Measurements from ENCODE around the gene SPACA7. TPM values are rescaled to one million over a fixed set of nuclear protein-coding genes. Genes with fewer than 3 reads are reported as not detected.

The SPACA7 gene
- total RNA-seq, 1 donor from 2014 or later: not detected

DNA sequence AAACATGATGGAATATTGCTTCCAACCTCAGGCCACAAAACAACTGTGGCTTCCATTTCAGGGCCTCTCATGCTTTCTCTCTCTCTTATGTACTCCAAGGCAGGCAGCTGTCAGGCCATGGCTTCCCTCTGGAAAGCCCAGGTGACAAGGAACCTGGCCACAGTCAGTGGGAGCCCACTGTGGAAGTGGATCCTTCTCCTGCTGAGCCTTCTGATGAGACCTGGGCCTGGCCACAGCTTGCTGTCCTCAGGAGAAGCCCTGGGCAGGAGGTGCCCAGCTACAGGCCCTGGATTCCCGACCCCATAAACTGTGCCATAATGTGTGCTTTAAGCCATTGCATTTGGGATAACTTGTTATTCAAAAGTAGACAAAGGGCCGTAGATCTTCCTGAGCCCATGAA lies 71.2 kb downstream of the SPACA7 start:
- Mint-ChIP-seq H3K4me3 (ENCODE audit: unreplicated experiment) (no peak overlapping the region), H3K9me3 (ENCODE audit: unreplicated experiment) (no peaks in the 10 kb centered on the region), H3K27me3 (ENCODE audit: unreplicated experiment) (peaks cover 1% of the 10 kb centered on the region), H3K27ac (ENCODE audit: unreplicated experiment) (no peak overlapping the region), H3K36me3 (ENCODE audit: low read depth, unreplicated experiment) (peaks cover 4% of the 10 kb centered on the region), H3K4me1 (ENCODE audit: unreplicated experiment) (no peaks in the 10 kb centered on the region)
- no peak for DNase-seq (ENCODE audit: low spot score)
- TF ChIP-seq, protein P1, sequence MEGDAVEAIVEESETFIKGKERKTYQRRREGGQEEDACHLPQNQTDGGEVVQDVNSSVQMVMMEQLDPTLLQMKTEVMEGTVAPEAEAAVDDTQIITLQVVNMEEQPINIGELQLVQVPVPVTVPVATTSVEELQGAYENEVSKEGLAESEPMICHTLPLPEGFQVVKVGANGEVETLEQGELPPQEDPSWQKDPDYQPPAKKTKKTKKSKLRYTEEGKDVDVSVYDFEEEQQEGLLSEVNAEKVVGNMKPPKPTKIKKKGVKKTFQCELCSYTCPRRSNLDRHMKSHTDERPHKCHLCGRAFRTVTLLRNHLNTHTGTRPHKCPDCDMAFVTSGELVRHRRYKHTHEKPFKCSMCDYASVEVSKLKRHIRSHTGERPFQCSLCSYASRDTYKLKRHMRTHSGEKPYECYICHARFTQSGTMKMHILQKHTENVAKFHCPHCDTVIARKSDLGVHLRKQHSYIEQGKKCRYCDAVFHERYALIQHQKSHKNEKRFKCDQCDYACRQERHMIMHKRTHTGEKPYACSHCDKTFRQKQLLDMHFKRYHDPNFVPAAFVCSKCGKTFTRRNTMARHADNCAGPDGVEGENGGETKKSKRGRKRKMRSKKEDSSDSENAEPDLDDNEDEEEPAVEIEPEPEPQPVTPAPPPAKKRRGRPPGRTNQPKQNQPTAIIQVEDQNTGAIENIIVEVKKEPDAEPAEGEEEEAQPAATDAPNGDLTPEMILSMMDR (IDR thresholded peaks at IDR 0.05; ENCODE audit: unreplicated experiment): no peak

- TF ChIP-seq, protein P1 (IDR thresholded peaks at IDR 0.05; ENCODE audit: unreplicated experiment): no peak
- Mint-ChIP-seq H3K27me3 (ENCODE audit: unreplicated experiment) (peaks cover 1% of the 10 kb centered on the region), H3K27ac (ENCODE audit: unreplicated experiment) (no peak overlapping the region), H3K9me3 (ENCODE audit: unreplicated experiment) (no peaks in the 10 kb centered on the region), H3K4me3 (ENCODE audit: unreplicated experiment) (no peak overlapping the region), H3K4me1 (ENCODE audit: unreplicated experiment) (no peaks in the 10 kb centered on the region), H3K36me3 (ENCODE audit: low read depth, unreplicated experiment) (peaks cover 4% of the 10 kb centered on the region)
- DNase-seq (ENCODE audit: low spot score): no peak
These were observed 71.8 kb downstream of the SPACA7 start for GRCh38 chr13:112447761-112448603.

DNA sequence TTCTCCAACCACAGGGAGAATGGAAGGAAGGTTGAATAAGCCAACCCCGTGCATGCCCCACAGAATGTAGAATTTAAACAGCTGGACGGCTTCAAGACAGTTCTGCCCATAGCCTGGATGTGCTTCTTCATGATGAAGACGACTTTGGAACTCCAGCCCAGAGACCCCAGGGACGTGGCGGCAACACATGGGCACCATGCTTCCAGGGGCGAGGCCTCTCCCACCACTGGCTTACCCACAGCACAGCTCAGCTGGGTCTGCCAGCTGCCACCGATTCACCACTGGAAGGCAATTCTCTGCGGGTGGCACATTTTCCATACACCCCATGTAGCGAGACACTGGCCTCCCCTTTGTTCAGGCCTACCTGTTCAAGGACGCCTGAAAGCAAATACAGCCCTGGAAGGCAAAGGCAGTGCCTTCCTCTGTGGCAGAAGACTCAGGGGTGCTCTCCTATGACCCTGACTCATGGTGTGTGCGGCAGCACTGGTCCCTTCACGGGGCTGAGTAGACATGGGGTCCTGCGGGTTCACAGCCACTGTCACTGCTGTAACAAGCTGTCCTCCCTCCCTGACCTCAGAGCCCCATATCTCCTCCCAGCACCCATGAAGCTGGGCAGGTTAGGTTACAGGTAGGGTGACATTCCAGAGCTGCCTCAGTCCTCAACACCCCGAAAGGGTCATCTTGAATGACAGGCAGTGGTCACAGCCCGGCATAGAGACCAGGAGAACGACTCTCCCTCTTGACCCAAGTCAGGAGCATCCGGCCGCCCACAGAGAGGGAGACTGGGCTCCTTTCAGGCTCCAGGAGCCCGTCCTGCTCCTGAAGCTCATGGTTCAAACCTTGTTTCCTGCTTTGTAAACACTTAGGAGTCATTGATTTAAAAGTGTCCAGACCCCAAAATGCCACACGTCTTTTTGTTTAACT lies 72.7 kb downstream of the SPACA7 start:
- H3K36me3 Mint-ChIP-seq (ENCODE audit: low read depth, unreplicated experiment): peaks cover 4% of the 10 kb centered on the region
- DNase-seq (ENCODE audit: low spot score): no peak

DNA sequence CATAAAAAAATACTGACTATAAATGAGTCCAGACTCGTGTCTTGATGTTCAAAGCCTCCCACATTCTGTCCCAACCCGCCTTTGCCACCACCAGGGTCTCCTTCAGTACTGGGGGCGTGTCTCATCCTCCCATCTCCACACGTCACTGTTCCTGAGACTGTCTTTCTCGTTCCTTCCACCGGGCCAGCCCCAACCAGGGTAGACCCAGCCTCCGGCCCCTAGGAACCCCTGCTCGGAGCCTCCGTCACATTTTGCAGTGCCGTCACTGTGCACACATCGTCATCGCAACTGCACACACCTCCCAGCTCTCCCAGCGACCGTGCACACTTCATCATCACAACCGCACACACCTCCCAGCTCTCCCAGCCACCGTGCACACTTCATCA lies 73.4 kb downstream of the SPACA7 start:
- peaks cover 4% of the 10 kb centered on the region for H3K36me3 Mint-ChIP-seq (ENCODE audit: low read depth, unreplicated experiment)
- H3K27ac Mint-ChIP-seq (ENCODE audit: unreplicated experiment): no peak overlapping the region
- TF ChIP-seq, protein P1 (IDR thresholded peaks at IDR 0.05; ENCODE audit: unreplicated experiment): no peak
- no peak for DNase-seq (ENCODE audit: low spot score)
- no peaks in the 10 kb centered on the region for H3K9me3 Mint-ChIP-seq (ENCODE audit: unreplicated experiment)
- H3K4me3 Mint-ChIP-seq (ENCODE audit: unreplicated experiment): no peak overlapping the region
- peaks cover 1% of the 10 kb centered on the region for H3K27me3 Mint-ChIP-seq (ENCODE audit: unreplicated experiment)
- no peaks in the 10 kb centered on the region for H3K4me1 Mint-ChIP-seq (ENCODE audit: unreplicated experiment)

More for the DNA sequence above, 72.7 kb downstream of the SPACA7 start:
- no peaks in the 10 kb centered on the region for H3K9me3 Mint-ChIP-seq (ENCODE audit: unreplicated experiment)
- H3K27me3 Mint-ChIP-seq (ENCODE audit: unreplicated experiment): peaks cover 1% of the 10 kb centered on the region
- TF ChIP-seq, protein P1 (IDR thresholded peaks at IDR 0.05; ENCODE audit: unreplicated experiment): no peak
- H3K27ac Mint-ChIP-seq (ENCODE audit: unreplicated experiment): no peak overlapping the region
- H3K4me3 Mint-ChIP-seq (ENCODE audit: unreplicated experiment): no peak overlapping the region
- no peaks in the 10 kb centered on the region for H3K4me1 Mint-ChIP-seq (ENCODE audit: unreplicated experiment)

Data from endothelial cell (in vitro differentiated cells).